Measurements from ENCODE around the gene OSBPL6. TPM values are rescaled to one million over a fixed set of nuclear protein-coding genes. Genes with fewer than 3 reads are reported as not detected.

The OSBPL6 gene
- total and polyA plus RNA-seq, 3 donors from 2014 or later: 1.7 to 3.8 (median 2.6) TPM

GRCh38 chr2:178324077-178324476 is 129.8 kb downstream of the OSBPL6 start:
- Histone ChIP-seq H3K4me1 (no peaks in the 10 kb centered on the region), H3K27me3 (no peaks in the 10 kb centered on the region), H3K27ac (no peak overlapping the region), H3K36me3 (ENCODE audit: low read depth, missing control alignments) (no peaks in the 10 kb centered on the region), H3K9me3 (no peaks in the 10 kb centered on the region), H3K4me3 (no peak overlapping the region)
- intact Hi-C loops (cut with DNase I; ENCODE audit: low total_unique reads): no loop called here
- TF ChIP-seq POLR2A (IDR thresholded peaks at IDR 0.05) (no peak), CTCF (IDR thresholded peaks at IDR 0.05) (no peak)
- peak; percentile 43 for DNase-seq
- 29 to 37% methylated on average over 5 of the region's 5 CpGs for WGBS, 2 donors

- Histone ChIP-seq H3K36me3 (ENCODE audit: low read depth, missing control alignments) (no peaks in the 10 kb centered on the region), H3K4me3 (no peak overlapping the region), H3K9me3 (no peaks in the 10 kb centered on the region), H3K4me1 (no peaks in the 10 kb centered on the region), H3K27ac (no peak overlapping the region), H3K27me3 (no peaks in the 10 kb centered on the region)
- TF ChIP-seq CTCF (IDR thresholded peaks at IDR 0.05) (no peak), POLR2A (IDR thresholded peaks at IDR 0.05) (no peak)
- intact Hi-C loops (cut with DNase I; ENCODE audit: low total_unique reads): no loop called here
- WGBS, 2 donors: 94 to 98% methylated on average over 2 of the region's 2 CpGs
- no peak for DNase-seq
These were observed 131.0 kb downstream of the OSBPL6 start for GRCh38 chr2:178325268-178325667.

GRCh38 chr2:178327516-178327915 is 133.2 kb downstream of the OSBPL6 start:
- Histone ChIP-seq H3K9me3 (no peaks in the 10 kb centered on the region), H3K27ac (no peak overlapping the region), H3K4me3 (no peak overlapping the region), H3K4me1 (no peaks in the 10 kb centered on the region), H3K27me3 (no peaks in the 10 kb centered on the region), H3K36me3 (ENCODE audit: low read depth, missing control alignments) (no peaks in the 10 kb centered on the region)
- TF ChIP-seq POLR2A (IDR thresholded peaks at IDR 0.05) (no peak), CTCF (IDR thresholded peaks at IDR 0.05) (no peak)
- intact Hi-C loops (cut with DNase I; ENCODE audit: low total_unique reads): no loop called here
- WGBS, 2 donors: 75 to 84% methylated on average over 4 of the region's 4 CpGs
- DNase-seq: no peak

GRCh38 chr2:178328037-178328436 is 133.7 kb downstream of the OSBPL6 start:
- H3K27ac ChIP-seq: no peak overlapping the region
- no peak for TF ChIP-seq CTCF (IDR thresholded peaks at IDR 0.05)
- TF ChIP-seq POLR2A (IDR thresholded peaks at IDR 0.05): no peak
- 83 to 88% methylated on average over 1 of the region's 1 CpG for WGBS, 2 donors
- H3K27me3 ChIP-seq: no peaks in the 10 kb centered on the region
- intact Hi-C loops (cut with DNase I; ENCODE audit: low total_unique reads): no loop called here
- no peaks in the 10 kb centered on the region for H3K36me3 ChIP-seq (ENCODE audit: low read depth, missing control alignments)
- H3K4me3 ChIP-seq: no peak overlapping the region
- no peaks in the 10 kb centered on the region for H3K4me1 ChIP-seq
- no peak for DNase-seq
- no peaks in the 10 kb centered on the region for H3K9me3 ChIP-seq

GRCh38 chr2:178330175-178331017 is 136.1 kb downstream of the OSBPL6 start:
- Histone ChIP-seq H3K36me3 (ENCODE audit: low read depth, missing control alignments) (no peaks in the 10 kb centered on the region), H3K4me3 (no peak overlapping the region), H3K27me3 (no peaks in the 10 kb centered on the region), H3K27ac (no peak overlapping the region), H3K9me3 (no peaks in the 10 kb centered on the region), H3K4me1 (no peaks in the 10 kb centered on the region)
- no peak for TF ChIP-seq CTCF (IDR thresholded peaks at IDR 0.05)
- no peak for TF ChIP-seq POLR2A (IDR thresholded peaks at IDR 0.05)
- no peak for DNase-seq
- WGBS, 2 donors: 83 to 88% methylated on average over 8 of the region's 8 CpGs
- intact Hi-C loops (cut with DNase I; ENCODE audit: low total_unique reads): no loop called here
